ENCODE measurements around the gene PAPOLG.
"Not testable (repeated sequence)": the region's sequence is repeated elsewhere in the genome, so short reads cannot be mapped to it uniquely, and the experiment has no call there.

The PAPOLG gene

DNA sequence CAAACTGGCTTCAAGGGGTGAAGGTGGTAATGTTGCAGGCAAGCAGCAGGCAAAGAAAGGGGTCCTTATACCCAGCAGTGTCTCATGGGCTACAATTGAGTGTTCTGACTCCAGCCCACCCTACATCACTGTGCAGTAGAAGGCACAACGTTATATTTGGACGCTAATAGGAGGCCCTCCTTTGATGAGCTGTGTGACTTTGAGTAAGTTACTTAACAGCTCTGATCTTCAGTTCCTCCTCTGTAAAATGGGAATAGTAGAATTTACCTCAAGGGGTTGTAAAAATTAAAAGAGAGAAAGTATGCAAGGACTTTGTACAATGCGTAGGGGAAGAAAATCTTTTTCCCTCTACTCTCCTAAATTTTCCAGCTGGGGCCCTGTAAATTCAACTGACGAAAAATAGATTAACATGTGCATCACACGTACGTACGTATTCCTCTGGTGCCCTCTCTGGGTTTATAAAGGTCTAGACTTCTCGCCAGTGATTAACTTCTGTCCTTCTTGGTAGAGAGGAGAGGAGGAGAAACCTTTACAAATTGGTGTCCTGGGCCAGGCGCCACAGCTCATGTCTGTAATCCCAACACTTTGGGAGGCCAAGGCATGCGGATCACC lies 67.7 kb downstream of the PAPOLG start:
- no peak for DNase-seq (ENCODE audit: low read depth)

DNA sequence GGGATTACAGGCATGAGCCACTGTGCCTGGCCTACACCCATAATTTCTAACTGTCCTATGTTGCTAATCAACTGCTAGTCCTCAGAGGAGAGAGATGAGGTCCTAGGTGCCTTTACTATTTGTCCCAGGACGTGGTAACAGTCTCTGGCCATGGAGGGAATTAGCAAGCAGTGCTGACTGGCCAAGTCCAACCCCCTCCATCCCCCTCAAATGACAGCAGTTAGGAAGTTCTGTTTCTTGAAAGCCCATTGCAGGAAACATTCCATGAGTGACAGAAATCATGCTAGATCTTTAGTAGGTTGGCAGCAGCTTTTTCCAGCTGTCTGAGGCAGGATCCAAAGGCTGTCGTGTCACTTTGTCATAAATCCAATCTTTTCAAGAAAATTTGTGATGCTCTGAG lies 69.6 kb downstream of the PAPOLG start:
- DNase-seq (ENCODE audit: low read depth) = no peak

DNA sequence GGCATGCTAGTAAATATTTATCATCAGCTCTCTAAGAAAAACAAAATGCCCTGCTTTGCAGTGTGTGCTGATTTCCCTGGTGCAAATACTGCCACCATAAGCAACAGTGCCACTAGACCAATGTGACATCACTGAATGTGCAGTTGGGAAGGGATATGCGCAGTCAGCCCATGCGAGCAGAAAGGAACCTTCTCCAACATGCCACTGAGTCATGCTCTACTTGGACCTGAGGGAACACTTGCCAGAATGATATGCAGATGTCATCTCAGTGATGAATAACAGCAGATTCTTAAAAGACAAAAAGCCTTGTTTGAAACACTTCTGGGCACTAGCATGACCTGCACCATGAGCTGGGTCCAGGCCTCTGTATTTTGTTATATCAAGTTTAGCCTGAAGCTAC lies 70.0 kb downstream of the PAPOLG start:
- no peak for DNase-seq (ENCODE audit: low read depth)

DNA sequence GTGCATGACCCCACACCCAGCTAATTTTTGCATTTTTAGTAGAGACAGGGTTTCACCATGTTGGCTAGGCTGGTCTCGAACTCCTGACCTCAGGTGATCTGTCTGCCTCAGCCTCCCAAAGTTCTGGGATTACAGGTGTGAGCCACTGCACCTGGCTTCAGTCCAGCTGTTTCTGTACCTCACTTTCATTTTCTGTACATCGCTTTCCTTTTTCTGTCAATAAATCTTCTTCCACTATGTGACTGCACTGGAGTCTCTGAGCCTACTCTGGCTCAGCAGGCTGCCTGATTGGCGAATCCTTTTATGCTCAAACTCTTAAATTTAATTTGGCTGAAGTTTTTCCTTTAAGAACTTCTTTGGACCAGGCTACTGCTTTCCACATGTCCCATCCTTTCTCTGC lies 70.8 kb downstream of the PAPOLG start:
- DNase-seq (ENCODE audit: low read depth) = not testable (repeated sequence)

DNA sequence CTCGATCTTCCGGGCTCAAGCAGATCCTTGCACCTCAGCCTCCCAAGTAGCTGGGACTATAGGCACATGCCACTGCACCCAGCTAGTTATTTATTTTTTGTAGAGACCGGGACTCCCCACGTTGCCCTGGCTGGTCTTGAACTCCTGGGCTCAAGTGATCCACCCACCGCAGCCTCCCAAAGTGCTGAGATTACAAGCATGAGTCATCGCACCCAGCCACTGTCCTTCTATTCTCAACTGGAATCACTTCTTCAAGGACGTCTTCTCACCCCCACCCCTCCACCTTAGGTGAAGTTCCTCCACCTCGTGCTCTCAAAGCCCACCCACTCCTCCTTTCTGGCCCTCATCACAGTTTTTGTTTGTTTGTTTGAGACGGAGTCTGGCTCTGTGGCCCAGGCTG lies 71.3 kb downstream of the PAPOLG start:
- DNase-seq (ENCODE audit: low read depth) = no peak

DNA sequence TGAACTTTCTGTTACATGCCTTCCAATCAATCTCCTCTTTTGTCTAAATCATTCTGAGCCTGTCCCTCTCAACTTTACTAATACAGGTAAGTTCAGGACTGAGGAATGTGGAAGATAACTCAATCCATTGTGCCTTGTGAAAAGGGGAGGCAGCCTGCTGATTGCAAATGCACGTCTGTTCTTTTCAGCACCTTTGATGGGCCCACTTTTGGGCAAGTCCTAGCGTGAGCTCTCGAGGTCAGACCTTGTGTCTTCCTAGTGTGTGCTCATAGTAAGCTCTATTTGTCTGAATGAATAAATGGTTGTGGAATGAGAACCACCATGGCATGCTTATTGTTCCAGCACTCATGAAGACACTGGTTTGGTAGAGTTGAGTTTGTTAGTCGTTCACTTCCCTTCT lies 74.9 kb downstream of the PAPOLG start:
- DNase-seq (ENCODE audit: low read depth) = no peak

DNA sequence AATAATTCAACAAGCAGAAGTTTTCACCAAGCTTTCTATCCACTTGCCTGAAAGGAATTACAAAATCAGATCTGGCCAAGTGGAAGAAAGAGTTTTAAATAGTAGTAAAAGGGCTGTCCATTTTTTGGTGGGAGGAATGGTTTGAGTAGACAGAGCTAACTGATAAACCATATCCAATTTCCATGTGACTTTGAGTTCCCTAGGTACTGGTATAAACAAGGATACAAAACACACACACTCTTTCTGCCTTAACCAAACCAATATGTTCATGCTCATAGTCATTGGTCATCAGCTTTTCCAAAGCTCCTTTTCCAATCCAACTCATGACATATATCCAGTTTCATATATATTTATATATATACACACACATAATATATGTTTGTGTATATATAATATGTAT lies 75.9 kb downstream of the PAPOLG start:
- no peak for DNase-seq (ENCODE audit: low read depth)

DNA sequence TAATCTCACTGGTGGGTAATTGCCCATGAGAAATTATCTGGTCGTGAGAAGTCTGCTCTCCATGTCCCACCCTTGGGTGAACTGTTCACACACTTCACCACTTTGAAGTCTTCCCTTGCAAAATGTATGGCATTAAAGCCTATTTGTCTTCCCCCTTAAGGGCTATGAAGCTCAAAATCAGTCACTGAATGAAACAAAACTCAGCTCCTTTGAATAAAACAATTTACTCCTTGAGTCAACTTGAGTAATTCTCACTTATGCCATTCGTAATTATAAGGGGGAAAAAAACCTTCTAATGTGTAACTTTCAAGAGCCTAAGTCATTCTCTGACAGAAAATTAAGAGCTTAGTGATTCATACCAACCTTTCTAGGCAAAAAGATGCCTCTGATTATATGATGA lies 76.6 kb downstream of the PAPOLG start:
- no peak for DNase-seq (ENCODE audit: low read depth)

DNA sequence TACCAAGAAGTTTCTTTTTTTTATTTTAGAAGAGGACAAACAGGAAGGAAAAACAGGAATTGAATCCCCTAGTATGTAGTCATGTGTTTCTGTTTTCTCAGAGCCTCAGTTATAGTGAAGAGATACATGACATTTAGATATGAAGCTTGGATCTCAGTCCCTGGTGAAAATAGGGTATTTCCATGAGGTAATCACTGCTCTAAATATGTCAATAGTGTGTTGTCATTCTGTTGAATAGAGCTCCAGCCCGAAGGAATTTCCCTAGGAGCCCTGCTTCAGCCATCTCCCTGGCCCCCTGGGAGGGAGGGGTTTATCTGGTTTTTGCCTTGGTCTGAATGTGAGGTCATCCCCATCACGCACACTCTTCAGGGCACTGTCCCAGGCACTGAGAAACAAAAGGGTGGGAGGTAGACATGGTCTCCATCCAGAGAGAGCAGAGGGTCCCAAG lies 78.2 kb downstream of the PAPOLG start:
- no peak for DNase-seq (ENCODE audit: low read depth)

DNA sequence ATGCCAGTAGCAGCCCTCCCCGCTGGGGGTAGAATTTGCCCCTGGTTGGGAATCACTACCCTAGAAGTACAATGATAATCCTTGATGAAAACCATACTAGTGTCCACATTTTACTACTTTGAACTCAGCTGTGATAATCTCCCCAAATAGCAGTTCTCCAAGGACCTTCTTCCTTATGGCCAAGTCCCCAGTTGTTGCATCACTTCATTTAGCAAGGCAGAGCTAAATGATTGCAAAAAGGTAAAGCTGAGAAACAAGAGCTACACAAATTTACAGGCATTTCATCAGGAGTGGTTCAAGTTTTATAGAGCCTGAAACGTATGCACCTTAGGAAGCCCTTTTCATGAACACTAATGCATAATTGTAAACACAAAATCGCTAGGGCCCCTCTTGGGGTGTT lies 80.4 kb downstream of the PAPOLG start:
- no peak for DNase-seq (ENCODE audit: low read depth)

DNA sequence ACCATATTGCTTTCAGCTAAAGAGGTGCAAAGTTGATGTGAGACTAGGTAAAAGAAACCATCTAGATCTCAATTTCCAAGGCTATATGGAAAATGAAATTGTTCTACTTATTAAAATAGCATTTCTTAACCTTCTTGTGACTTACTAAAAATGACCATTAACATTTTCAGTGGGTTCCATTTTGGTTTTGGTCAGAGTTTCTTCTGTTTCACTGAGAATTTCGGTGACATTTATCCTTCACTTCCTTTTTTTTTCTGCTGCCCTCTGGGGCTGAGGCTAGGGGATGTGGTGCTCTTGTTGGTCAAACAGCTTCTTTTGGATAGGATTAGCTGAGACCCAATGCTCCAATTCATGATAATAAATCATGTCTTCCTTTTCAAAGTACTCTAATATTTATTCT lies 81.1 kb downstream of the PAPOLG start:
- no peak for DNase-seq (ENCODE audit: low read depth)

DNA sequence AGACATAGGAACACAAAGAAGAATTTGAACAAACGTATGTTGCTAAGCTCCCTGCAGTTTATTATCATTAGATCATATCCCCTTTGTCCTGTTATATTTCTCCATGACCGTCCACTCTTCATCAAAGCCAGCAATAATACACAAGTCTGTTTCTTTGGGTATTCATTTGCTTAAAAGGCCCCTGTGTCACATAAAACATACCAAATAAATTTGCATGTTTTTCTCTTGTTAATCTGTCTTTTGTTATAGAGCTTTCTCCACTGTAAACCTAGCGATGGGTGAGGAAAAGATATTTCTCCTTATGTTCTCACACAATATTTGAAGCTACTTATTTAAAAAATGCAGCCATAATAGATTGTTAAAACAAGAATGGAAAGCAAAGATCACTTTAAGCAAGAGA lies 82.4 kb downstream of the PAPOLG start:
- DNase-seq (ENCODE audit: low read depth) = no peak

DNA sequence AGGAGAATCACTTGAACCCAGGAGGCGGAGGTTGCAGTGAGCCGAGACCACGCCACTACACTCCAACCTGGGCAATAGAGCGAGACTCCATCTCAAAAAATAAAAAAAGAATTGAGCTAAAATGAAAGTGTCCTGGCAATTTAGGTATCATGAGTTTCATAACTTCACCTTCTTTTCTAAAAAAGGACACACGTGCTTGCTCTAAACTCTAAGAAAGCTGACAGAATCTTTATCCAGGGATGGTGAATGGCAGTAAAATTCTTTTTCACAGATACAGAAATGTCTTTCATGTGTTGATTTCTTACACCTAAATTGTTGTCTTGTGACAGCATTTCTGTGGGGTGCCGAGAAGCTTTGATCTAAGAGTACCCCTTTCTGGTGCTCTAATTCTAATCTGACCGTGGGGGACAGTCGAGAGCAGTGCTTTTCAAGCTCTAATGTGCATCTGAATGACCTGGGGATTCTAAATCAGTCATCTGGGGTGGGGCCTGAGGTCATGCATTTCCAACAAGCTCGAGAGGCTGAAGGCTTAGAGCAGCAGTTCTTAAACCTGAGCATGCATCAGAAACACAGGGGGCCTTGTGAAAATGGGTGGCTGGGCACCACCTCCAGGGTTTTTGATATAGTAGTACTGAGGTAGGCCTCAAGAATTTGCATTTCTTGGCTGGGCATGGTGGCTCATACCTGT lies 83.2 kb downstream of the PAPOLG start:
- no peak for DNase-seq (ENCODE audit: low read depth)

DNA sequence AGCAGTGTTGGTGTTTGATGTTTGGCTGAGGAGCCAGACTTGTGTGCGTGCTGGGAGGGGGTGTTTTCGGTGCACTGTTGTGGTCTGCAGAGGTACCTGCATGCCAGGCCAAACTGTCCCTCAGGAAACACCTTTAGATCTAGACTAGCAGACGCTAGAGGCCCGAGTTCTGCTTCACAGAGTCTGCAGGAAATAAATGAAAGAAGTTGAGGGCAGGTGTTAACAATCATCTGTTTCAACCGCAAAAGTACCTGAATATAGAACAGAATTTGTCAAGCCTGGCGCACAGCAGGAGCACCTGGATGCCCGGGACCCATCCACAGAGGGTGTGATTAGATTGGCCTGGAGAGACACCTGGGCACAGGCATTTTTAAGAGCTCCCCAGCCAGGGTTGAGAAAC lies 84.8 kb downstream of the PAPOLG start:
- DNase-seq (ENCODE audit: low read depth) = no peak

DNA sequence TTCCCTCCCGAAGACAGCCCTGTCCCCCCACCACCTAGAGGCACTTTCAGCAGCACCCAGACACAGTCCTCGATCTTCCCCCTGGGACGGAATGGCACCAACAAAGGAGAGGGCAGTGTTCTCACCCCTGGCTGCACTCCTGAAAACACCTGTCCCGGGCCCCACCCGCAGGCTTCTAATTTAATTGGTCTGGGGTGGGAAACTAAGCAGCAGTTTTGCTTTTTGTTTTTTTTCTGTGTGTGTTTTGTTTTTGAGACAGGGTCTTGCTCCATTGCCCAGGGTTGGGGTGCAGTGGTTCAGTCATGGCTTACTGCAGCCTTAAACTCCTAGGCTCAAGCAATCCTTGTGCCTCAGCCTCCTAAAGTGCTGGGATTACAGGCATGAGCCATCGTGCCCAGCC lies 86.9 kb downstream of the PAPOLG start:
- no peak for DNase-seq (ENCODE audit: low read depth)

DNA sequence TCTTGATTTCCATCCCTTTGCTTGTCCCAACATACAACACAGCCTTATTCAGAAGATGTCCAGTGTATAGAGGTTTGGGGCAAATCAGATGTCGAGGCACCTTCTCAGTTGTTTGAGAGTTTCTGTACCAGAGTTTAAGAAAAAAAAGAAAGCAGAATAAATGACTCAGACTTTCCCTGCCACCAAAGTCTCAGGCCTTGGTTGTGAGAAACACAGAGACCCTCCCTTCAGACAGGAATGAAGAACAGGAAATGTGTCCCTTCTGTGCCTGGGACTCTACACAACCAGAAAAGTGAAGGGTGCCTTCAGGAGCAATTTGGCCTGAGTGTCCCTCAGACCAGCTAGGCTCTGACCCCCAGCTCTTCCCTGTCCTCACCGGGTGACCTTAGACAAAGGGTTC lies 88.0 kb downstream of the PAPOLG start:
- DNase-seq (ENCODE audit: low read depth) = no peak

DNA sequence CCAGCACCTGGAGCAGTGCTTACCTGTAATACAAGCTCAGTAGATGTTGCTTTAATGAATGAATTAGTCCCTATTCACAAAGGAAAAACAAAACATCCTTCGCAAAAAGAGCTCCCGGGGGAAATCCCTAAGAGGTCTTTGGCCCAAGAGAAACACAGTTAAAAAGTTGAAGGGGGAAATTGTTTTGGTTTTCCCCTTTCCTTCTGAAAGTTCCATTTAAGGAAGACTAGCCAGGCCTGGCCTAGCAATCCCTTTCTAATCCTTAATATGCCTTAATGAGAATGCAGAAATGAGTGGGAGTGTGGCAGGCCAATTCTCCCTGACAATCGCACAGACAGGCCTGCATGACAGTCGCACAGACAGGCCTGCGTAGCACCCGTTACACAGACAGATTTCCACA lies 91.8 kb downstream of the PAPOLG start:
- DNase-seq (ENCODE audit: low read depth) = no peak

Measured in stimulated activated CD8-positive, alpha-beta memory T cell treated with anti-CD3 and anti-CD28 coated beads, Interleukin-4, amount 100 ng/mL, for 24 hours (primary cell).